ENCODE data around the gene CSTF1. TPM values are rescaled to one million over a fixed set of nuclear protein-coding genes. Genes with fewer than 3 reads are reported as not detected.

The CSTF1 gene
- total and polyA plus RNA-seq, 3 donors from 2014 or later, result 41.8 to 80.6 (median 53.3) TPM

- Histone ChIP-seq H3K27ac (no peak overlapping the region), H3K9me3 (no peaks in the 10 kb centered on the region), H3K4me1 (no peaks in the 10 kb centered on the region), H3K27me3 (no peaks in the 10 kb centered on the region), H3K36me3 (ENCODE audit: low read depth, missing control alignments) (no peaks in the 10 kb centered on the region), H3K4me3 (no peak overlapping the region)
- no peak for DNase-seq
- 91 to 92% methylated on average over 14 to 20 of the region's 20 CpGs for WGBS, 2 donors
- intact Hi-C loops (cut with DNase I; ENCODE audit: low total_unique reads), result no loop called here
- no peak for TF ChIP-seq CTCF (IDR thresholded peaks at IDR 0.05)
- no peak for TF ChIP-seq POLR2A (IDR thresholded peaks at IDR 0.05)
Measured at GRCh38 chr20:56437196-56437960, 44.9 kb downstream of the CSTF1 start.

- no peak overlapping the region for H3K27ac ChIP-seq
- WGBS, 2 donors, result 97 to 98% methylated on average over 4 of the region's 4 CpGs
- no peaks in the 10 kb centered on the region for H3K27me3 ChIP-seq
Measured at GRCh38 chr20:56438284-56438683, 45.8 kb downstream of the CSTF1 start.

GRCh38 chr20:56439771-56440291 lies 47.4 kb downstream of the CSTF1 start:
- H3K36me3 ChIP-seq (ENCODE audit: low read depth, missing control alignments), result no peaks in the 10 kb centered on the region
- no peaks in the 10 kb centered on the region for H3K27me3 ChIP-seq
- H3K4me1 ChIP-seq, result no peaks in the 10 kb centered on the region
- no peak overlapping the region for H3K27ac ChIP-seq
- H3K9me3 ChIP-seq, result no peaks in the 10 kb centered on the region
- DNase-seq, result no peak
- H3K4me3 ChIP-seq, result no peak overlapping the region
- TF ChIP-seq CTCF (IDR thresholded peaks at IDR 0.05) (no peak), POLR2A (IDR thresholded peaks at IDR 0.05) (no peak)
- WGBS, 2 donors, result 48 to 61% methylated on average over 5 of the region's 5 CpGs
- intact Hi-C loops (cut with DNase I; ENCODE audit: low total_unique reads), result no loop called here

More at GRCh38 chr20:56438284-56438683, 45.8 kb downstream of the CSTF1 start:
- H3K4me1 ChIP-seq, result no peaks in the 10 kb centered on the region
- H3K9me3 ChIP-seq, result no peaks in the 10 kb centered on the region
- H3K4me3 ChIP-seq, result no peak overlapping the region
- no peaks in the 10 kb centered on the region for H3K36me3 ChIP-seq (ENCODE audit: low read depth, missing control alignments)
- TF ChIP-seq POLR2A (IDR thresholded peaks at IDR 0.05) (no peak), CTCF (IDR thresholded peaks at IDR 0.05) (no peak)
- intact Hi-C loops (cut with DNase I; ENCODE audit: low total_unique reads), result no loop called here
- no peak for DNase-seq

- TF ChIP-seq CTCF (IDR thresholded peaks at IDR 0.05) (no peak), POLR2A (IDR thresholded peaks at IDR 0.05) (no peak)
- Histone ChIP-seq H3K4me1 (no peaks in the 10 kb centered on the region), H3K27me3 (no peaks in the 10 kb centered on the region), H3K36me3 (ENCODE audit: low read depth, missing control alignments) (no peaks in the 10 kb centered on the region), H3K27ac (no peak overlapping the region), H3K9me3 (no peaks in the 10 kb centered on the region), H3K4me3 (no peak overlapping the region)
- intact Hi-C loops (cut with DNase I; ENCODE audit: low total_unique reads), result no loop called here
- 81 to 88% methylated on average over 4 of the region's 4 CpGs for WGBS, 2 donors
- DNase-seq, result no peak
Measured at GRCh38 chr20:56440346-56441007, 48.0 kb downstream of the CSTF1 start.

All from testis (tissue), 3 donors.